Tibial nerve (tissue), 4 donors: ENCODE data around the gene RILPL1. TPM values are rescaled to one million over a fixed set of nuclear protein-coding genes. Genes with fewer than 3 reads are reported as not detected.
A peak's percentile ranks its signal among the peaks of the same experiment; 100 is the strongest.
"Not testable (repeated sequence)": the region's sequence is repeated elsewhere in the genome, so short reads cannot be mapped to it uniquely, and the experiment has no call there.

Experiments
- DNase-seq, 2 donors: peaks; one replicate each; pipeline ENCODE4 v3.0.0-alpha.2; 2019; ENCODE audit warnings: low spot score in 2 of 2
- H3K27ac ChIP-seq, 4 donors: fragments of 200-600 bp; sonication (generic) in 3 of 4; one replicate each; pipeline ENCODE4 v1.5.1; 2017 to 2019; ENCODE audit warnings: mild to moderate bottlenecking in 1 of 4
- H3K27me3 ChIP-seq, 2 donors: fragments of 200-600 bp; sonication (generic) in 1 of 2; one replicate each; pipeline versions ENCODE4 v1.5.1 to v1.6.0; 2017 to 2019
- H3K36me3 ChIP-seq, 3 donors: fragments of 200-600 bp; sonication (generic); one replicate each; pipeline ENCODE4 v1.5.1; 2018 to 2019
- H3K4me1 ChIP-seq, 4 donors: fragments of 200-600 bp; sonication (generic) in 3 of 4; one replicate each; pipeline ENCODE4 v1.5.1; 2017 to 2019
- H3K4me3 ChIP-seq, 4 donors: fragments of 200-600 bp; sonication (generic) in 3 of 4; one replicate each; pipeline ENCODE4 v1.5.1; 2017 to 2019; ENCODE audit warnings: mild to moderate bottlenecking in 1 of 4, moderate library complexity in 1 of 4
- H3K9me3 ChIP-seq, 4 donors: fragments of 200-600 bp; sonication (generic) in 3 of 4; one replicate each; pipeline ENCODE4 v1.5.1; 2017 to 2019
- CTCF ChIP-seq, 5 experiments: fragments of 200-600 bp in 3 of 5; fragments of 450-650 bp in 2 of 5; sonication (generic) in 3 of 5; IDR thresholded peaks; one replicate each; pipeline ENCODE4 v1.5.1; 2016 to 2019; ENCODE audit warnings: antibody characterized with exemption in 5 of 5, mild to moderate bottlenecking in 3 of 5, moderate library complexity in 2 of 5
- EP300 ChIP-seq, 2 donors: sonication (generic); formaldehyde crosslinking; IDR thresholded peaks; one replicate each; pipeline ENCODE4 v1.6.1; 2017; ENCODE audit warnings: antibody characterized with exemption in 2 of 2, mild to moderate bottlenecking in 1 of 2
- POLR2A ChIP-seq, 2 donors: fragments of 450-650 bp; IDR thresholded peaks; one replicate each; pipeline ENCODE4 v1.6.1; 2017; ENCODE audit warnings: antibody characterized with exemption in 2 of 2, mild to moderate bottlenecking in 2 of 2, moderate library complexity in 2 of 2
- WGBS, 2 donors: methylation state at CpG; one replicate each; pipeline ENCODE4 v1.1.5; 2018; 5-methylcytosine and 5-hydroxymethylcytosine counted together
- total RNA-seq, 4 donors: library from RNA; depleted of rRNA; stranded (reverse); fragments of >200 nt; gene quantifications; one replicate each; pipeline ENCODE4 v1.1.0, GENCODE V29; 2016

The RILPL1 gene
- 10 to 100 TPM; 11.8 to 24.3 (median 16.0) TPM for total RNA-seq

GRCh38 chr12:123533672-123534643, at the start of gene RILPL1:
TSS of gene RILPL1 (minus strand) at chr12:123533719. CDS start at chr12:123533482, 237 bp downstream.
- TF ChIP-seq CTCF (IDR thresholded peaks at IDR 0.05) (peak; percentile 30 to 71 (median 54)), POLR2A (IDR thresholded peaks at IDR 0.05) (no peak)
- Histone ChIP-seq H3K36me3 (no peaks in the 10 kb centered on the region), H3K9me3 (no peaks in the 10 kb centered on the region), H3K4me3 (peak within 1 kb of the TSS; percentile 66 to 92 (median 72)), H3K4me1 (peaks cover 0 to 35% (median 23%) of the 10 kb centered on the region in 4 donors), H3K27me3 (no peaks in the 10 kb centered on the region), H3K27ac (peak within 1 kb of the TSS; percentile 80 to 95 (median 90))
- WGBS, 2 donors: 1% methylated on average over 16 to 45 of the region's 114 CpGs
- no peak for DNase-seq

- Histone ChIP-seq H3K27me3 (no peaks in the 10 kb centered on the region), H3K4me3 (no peak overlapping the region), H3K9me3 (no peaks in the 10 kb centered on the region), H3K4me1 (peaks cover 3 to 26% (median 21%) of the 10 kb centered on the region in 4 donors), H3K27ac (no peak overlapping the region), H3K36me3 (peaks cover 0 to 5% (median 4%) of the 10 kb centered on the region in 3 donors)
- WGBS, 2 donors: 91 to 92% methylated on average over 4 of the region's 4 CpGs
- no peak for TF ChIP-seq EP300 (IDR thresholded peaks at IDR 0.05)
- TF ChIP-seq CTCF (IDR thresholded peaks at IDR 0.05): no peak
- no peak for TF ChIP-seq POLR2A (IDR thresholded peaks at IDR 0.05)
- no peak for DNase-seq
These were observed 47.3 kb upstream of the RILPL1 start for GRCh38 chr12:123580772-123581171.

- not testable (repeated sequence) for H3K36me3 ChIP-seq, H3K27ac ChIP-seq, H3K27me3 ChIP-seq, H3K4me3 ChIP-seq, DNase-seq, H3K9me3 ChIP-seq
- 96 to 98% methylated on average over 4 of the region's 4 CpGs for WGBS, 2 donors
- H3K4me1 ChIP-seq: peaks cover 0 to 18% (median 12%) of the 10 kb centered on the region in 4 donors
These were observed 45.3 kb upstream of the RILPL1 start for GRCh38 chr12:123578829-123579228.

- no peaks in the 10 kb centered on the region for H3K27me3 ChIP-seq
- peaks cover 0 to 5% (median 4%) of the 10 kb centered on the region in 3 donors for H3K36me3 ChIP-seq
- no peak overlapping the region for H3K27ac ChIP-seq
- DNase-seq: no peak
- 93 to 94% methylated on average over 3 of the region's 3 CpGs for whole genome bisulfite sequencing, 2 donors
- H3K4me1 ChIP-seq: peaks cover 0 to 16% (median 11%) of the 10 kb centered on the region in 4 donors
- no peaks in the 10 kb centered on the region for H3K9me3 ChIP-seq
- no peak overlapping the region for H3K4me3 ChIP-seq
- TF ChIP-seq POLR2A (IDR thresholded peaks at IDR 0.05) (no peak), CTCF (IDR thresholded peaks at IDR 0.05) (no peak), EP300 (IDR thresholded peaks at IDR 0.05) (no peak)
These were observed 44.7 kb upstream of the RILPL1 start for GRCh38 chr12:123578243-123578642.

GRCh38 chr12:123576611-123577010, 43.1 kb upstream of the RILPL1 start:
- Histone ChIP-seq H3K4me3 (no peak overlapping the region), H3K36me3 (peaks cover 0 to 5% (median 4%) of the 10 kb centered on the region in 3 donors), H3K4me1 (no peaks in the 10 kb centered on the region), H3K27me3 (no peaks in the 10 kb centered on the region), H3K27ac (no peak overlapping the region), H3K9me3 (no peaks in the 10 kb centered on the region)
- TF ChIP-seq POLR2A (IDR thresholded peaks at IDR 0.05): no peak
- no peak for TF ChIP-seq EP300 (IDR thresholded peaks at IDR 0.05)
- no peak for TF ChIP-seq CTCF (IDR thresholded peaks at IDR 0.05)
- DNase-seq: no peak
- 84 to 91% methylated on average over 1 of the region's 1 CpG for WGBS, 2 donors
